ENCODE results near the gene NR4A3. TPM values are rescaled to one million over a fixed set of nuclear protein-coding genes. Genes with fewer than 3 reads are reported as not detected.
A peak's percentile ranks its signal among the peaks of the same experiment; 100 is the strongest.
"Not testable (repeated sequence)": the region's sequence is repeated elsewhere in the genome, so short reads cannot be mapped to it uniquely, and the experiment has no call there.

The NR4A3 gene
- total and polyA plus RNA-seq, 5 experiments from 2014 or later: 0.22 to 1.7 (median 0.47) TPM; not detected in 1

DNA sequence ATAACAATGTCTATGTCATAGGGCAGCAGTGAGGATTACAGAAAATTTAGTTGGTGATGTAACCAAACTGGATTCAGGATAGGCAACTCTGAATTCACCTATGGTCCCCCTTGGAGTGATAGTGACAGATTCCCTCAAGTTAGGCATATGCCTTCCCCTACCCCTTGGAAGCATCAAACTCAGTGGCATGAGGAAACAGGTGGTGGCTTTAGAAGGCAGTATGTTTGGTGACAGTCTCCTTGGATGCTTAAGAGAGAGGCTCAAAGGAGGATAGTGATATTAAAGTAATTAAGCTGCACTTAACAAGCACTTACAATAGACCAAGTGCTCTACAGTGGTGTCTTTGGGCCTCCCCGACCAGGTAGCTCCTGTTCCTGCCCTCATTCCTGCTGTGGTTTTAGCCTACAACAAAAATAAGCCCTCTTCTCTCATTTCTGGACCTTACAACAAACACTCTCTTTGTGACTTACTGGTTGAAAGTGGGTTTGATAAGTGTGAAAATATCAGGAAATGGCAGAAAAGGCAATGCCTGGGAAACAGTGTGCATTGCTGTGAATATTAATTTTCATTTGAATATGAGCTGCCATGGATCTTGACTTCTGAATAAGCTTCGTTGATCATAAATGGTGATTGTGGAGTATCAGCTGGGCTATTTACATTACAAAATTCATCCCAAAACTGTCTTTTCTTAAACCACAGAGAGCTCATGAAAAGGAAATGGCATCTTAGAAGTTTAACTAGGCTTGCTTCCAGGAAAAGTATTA, 29.2 kb downstream of the NR4A3 start:
- POLR2A ChIA-PET: no interaction called here
- no peak for ATAC-seq

DNA sequence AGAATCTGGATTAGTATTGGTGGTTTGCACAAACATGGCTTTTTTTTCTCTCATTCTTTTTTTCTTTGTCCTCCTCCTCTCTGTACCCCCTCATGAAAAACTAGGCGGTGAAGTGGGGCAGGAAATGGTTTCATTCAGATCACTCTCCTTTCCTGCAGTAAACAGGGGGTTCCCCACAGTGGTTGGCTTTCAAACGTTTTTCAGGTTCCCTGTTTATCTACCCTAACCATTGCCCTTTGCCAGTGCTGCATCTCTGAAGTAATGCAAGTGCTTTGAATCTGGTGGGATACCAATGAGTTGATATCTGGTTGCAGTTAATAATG, 29.8 kb downstream of the NR4A3 start:
- peak overlapping the region in 6 of 10 donors; percentile 9 to 72 (median 53) for H3K27ac Mint-ChIP-seq
- DNase-seq: peak in 8 of 10 donors; percentile 22 to 54 (median 35)
- H3K4me1 Mint-ChIP-seq: peaks cover 18 to 33% (median 29%) of the 10 kb centered on the region in 4 donors
- POLR2A ChIA-PET: no interaction called here
- H3K9me3 Mint-ChIP-seq: peaks cover 0 to 5% (median 0%) of the 10 kb centered on the region in 9 donors
- ATAC-seq: peak; percentile 68 to 99
- H3K27me3 Mint-ChIP-seq: no peaks in the 10 kb centered on the region
- H3K4me3 Mint-ChIP-seq: peak overlapping the region in 8 of 10 donors; percentile 8 to 76 (median 42)
- peaks cover 0 to 3% (median 0%) of the 10 kb centered on the region in 3 donors for H3K36me3 Mint-ChIP-seq

More for the DNA sequence above, 29.2 kb downstream of the NR4A3 start:
- no peak for DNase-seq
- peaks cover 0 to 5% (median 0%) of the 10 kb centered on the region in 9 donors for H3K9me3 Mint-ChIP-seq
- peak overlapping the region in 6 of 10 donors; percentile 5 to 72 (median 52) for H3K27ac Mint-ChIP-seq
- no peaks in the 10 kb centered on the region for H3K27me3 Mint-ChIP-seq
- peak overlapping the region in 8 of 10 donors; percentile 23 to 76 (median 49) for H3K4me3 Mint-ChIP-seq
- peaks cover 0 to 3% (median 0%) of the 10 kb centered on the region in 3 donors for H3K36me3 Mint-ChIP-seq
- H3K4me1 Mint-ChIP-seq: peaks cover 18 to 33% (median 29%) of the 10 kb centered on the region in 4 donors

DNA sequence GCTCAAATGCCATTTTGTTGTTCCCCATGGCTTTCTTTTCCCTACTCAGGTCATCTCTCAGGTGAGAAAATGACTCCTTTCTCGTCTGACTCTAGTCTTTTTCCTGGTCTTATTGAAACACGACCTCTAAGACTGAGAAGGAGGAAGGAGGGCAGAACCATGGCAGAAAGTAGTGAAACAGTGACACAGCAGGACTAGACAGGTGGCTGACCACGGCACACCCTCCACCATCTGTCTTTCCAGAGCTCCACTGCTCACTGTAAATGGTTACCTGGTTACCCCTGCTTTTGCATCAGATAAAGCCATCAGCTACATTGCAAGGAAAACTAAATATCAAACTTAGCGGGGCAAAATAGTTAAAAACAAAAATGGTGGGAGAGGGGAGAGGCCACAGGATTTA, 30.9 kb downstream of the NR4A3 start:
- Mint-ChIP-seq H3K4me3 (no peak overlapping the region), H3K36me3 (peaks cover 0 to 3% (median 0%) of the 10 kb centered on the region in 3 donors), H3K4me1 (peaks cover 18 to 33% (median 29%) of the 10 kb centered on the region in 4 donors), H3K9me3 (peaks cover 0 to 5% (median 0%) of the 10 kb centered on the region in 9 donors), H3K27ac (peak overlapping the region in 2 of 10 donors; percentile 8 to 21), H3K27me3 (no peaks in the 10 kb centered on the region)
- ATAC-seq (no peak), DNase-seq (no peak)
- POLR2A ChIA-PET: no interaction called here

DNA sequence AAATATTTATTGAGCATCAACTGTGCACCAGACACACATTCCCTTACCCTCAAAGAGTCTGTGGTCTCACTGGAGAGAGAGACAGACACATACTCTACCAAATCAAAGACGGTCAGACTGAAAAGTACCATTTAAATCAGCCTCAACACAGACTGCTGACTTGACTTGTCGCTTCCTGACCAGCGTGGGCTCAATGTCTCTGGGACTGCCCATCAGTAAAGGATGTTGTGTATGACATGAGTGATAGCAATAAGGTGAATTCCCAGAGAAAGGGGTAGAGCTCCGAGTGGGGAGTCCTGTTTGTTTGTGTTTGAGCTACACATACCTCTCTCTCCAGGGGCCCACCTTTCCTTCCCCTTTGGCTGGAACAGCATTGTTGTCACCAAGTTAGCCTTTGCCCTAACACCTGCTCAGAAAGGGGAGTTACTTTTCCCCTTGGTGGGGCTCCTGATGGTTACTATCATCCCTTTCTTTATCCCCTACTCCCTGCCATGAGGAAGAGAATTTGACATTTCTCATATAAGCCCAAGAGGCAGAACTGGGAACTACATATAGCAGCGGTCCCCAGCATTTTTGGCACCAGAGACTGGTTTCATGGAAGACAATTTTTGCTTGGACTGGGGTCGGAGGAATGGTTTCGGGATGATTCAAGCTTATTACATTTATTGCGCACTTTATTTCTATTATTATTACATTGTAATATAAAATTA, 33.9 kb downstream of the NR4A3 start:
- ATAC-seq: no peak
- peaks cover 11 to 23% (median 18%) of the 10 kb centered on the region in 4 donors for H3K4me1 Mint-ChIP-seq
- H3K36me3 Mint-ChIP-seq: peaks cover 0 to 3% (median 0%) of the 10 kb centered on the region in 3 donors
- no peaks in the 10 kb centered on the region for H3K27me3 Mint-ChIP-seq
- POLR2A ChIA-PET: no interaction called here
- H3K4me3 Mint-ChIP-seq: no peak overlapping the region
- H3K27ac Mint-ChIP-seq: no peak overlapping the region
- peaks cover 0 to 5% (median 0%) of the 10 kb centered on the region in 9 donors for H3K9me3 Mint-ChIP-seq
- no peak for DNase-seq

DNA sequence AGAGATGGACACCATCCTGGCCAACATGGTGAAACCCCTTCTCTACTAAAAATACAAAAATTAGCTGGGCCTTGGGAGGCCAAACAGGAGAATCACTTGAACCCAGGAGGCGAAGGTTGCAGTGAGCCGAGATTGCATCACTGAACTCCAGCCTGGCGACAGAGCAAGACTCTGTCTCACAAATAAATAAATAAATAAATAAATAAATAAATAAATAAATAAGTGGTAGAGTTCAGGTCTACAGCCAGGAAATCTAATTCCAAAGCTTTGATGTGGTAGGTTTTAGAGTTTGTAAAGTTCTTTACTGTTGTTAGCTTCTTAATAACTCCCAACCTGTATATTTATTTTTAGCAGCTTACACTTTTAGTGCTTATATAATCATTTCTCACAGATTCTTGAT, 35.9 kb downstream of the NR4A3 start:
- ATAC-seq, POLR2A ChIA-PET, H3K36me3 Mint-ChIP-seq, H3K9me3 Mint-ChIP-seq, H3K27ac Mint-ChIP-seq, H3K4me1 Mint-ChIP-seq, DNase-seq, H3K27me3 Mint-ChIP-seq, H3K4me3 Mint-ChIP-seq: not testable (repeated sequence)

DNA sequence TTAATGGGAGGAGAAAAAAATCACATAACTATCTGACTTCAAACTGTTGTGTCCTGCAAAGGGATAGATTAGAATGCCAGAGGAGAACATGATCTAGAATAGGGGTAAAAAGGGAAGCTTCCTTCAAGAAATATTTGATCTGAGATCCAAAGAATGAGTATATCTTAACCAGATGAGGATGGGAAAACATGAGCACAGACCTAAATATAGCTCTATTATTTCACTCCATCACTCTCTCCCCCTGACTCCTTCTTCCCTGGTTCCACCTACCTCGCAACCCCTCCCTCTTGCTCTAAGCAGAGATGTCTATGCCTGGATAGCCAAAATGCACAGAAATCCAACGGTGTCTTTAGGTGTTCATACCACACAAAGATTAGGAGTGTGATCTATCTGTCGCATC, 36.4 kb downstream of the NR4A3 start:
- H3K4me1 Mint-ChIP-seq: no peaks in the 10 kb centered on the region
- POLR2A ChIA-PET: no interaction called here
- DNase-seq (no peak), ATAC-seq (no peak)
- no peak overlapping the region for H3K27ac Mint-ChIP-seq
- no peak overlapping the region for H3K4me3 Mint-ChIP-seq
- no peaks in the 10 kb centered on the region for H3K27me3 Mint-ChIP-seq
- peaks cover 0 to 5% (median 0%) of the 10 kb centered on the region in 3 donors for H3K36me3 Mint-ChIP-seq
- peaks cover 0 to 5% (median 0%) of the 10 kb centered on the region in 9 donors for H3K9me3 Mint-ChIP-seq

DNA sequence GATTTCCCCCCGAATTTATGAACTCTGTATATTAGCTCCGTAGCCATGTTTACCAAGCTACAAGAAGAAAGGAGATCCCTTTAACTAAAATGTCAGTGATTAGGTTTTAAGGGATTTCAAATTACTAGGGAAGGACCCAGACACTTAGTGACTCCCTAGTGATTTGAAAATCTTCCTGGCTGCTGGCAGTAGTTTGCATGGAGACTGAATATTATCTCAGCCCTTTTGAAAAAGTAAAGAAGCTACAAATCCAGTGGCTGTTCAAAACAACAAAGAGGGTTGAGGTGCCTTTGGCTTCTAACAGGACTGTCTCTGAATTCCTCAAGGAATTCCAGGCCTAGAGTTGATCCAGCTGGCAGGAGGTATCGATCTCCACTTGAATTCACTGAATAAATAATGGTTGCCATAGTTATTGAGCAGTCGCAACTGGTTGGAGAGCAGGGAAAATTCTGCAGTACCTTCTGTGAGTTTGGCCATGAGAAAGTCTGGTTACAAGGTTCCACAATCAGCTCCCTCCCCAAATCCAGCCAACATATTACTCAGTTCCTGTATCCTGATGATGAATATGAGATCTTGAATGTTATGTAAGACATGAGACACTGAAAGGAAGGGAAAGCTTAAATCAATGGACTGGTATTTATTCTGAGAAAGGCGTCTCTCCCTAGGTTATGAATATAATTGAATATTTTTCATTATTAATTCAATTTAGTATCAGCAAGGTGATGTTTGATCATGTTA, 37.7 kb downstream of the NR4A3 start:
- Mint-ChIP-seq H3K27ac (peak overlapping the region in 1 of 10 donors; percentile 24), H3K36me3 (peaks cover 0 to 5% (median 0%) of the 10 kb centered on the region in 3 donors), H3K4me1 (no peaks in the 10 kb centered on the region), H3K9me3 (peaks cover 0 to 5% (median 0%) of the 10 kb centered on the region in 9 donors), H3K27me3 (no peaks in the 10 kb centered on the region), H3K4me3 (no peak overlapping the region)
- no peak for ATAC-seq
- POLR2A ChIA-PET: no interaction called here
- DNase-seq: no peak

DNA sequence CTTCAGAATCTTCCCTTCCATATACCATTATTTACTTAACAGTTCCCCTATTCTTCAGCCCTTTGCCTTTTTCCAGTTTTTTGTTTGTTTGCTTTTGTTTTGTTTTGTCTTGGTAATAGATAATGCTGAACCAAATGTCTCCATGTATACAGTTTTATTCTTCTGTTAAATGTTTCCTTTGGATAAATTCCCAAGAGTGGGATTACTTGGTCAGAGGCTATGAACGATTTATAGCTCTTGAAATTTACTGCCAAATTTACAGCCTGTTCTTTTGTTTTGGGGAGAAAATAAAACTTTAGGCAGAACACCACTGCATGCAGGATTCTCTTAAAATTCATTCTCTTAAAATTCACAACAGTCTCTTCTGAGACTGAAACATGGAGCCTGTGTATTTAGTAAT, 38.6 kb downstream of the NR4A3 start:
- DNase-seq: no peak
- H3K36me3 Mint-ChIP-seq: peaks cover 0 to 2% (median 0%) of the 10 kb centered on the region in 3 donors
- H3K27ac Mint-ChIP-seq: no peak overlapping the region
- H3K4me1 Mint-ChIP-seq: no peaks in the 10 kb centered on the region
- POLR2A ChIA-PET: no interaction called here
- peaks cover 0 to under 1% (median 0%) of the 10 kb centered on the region in 9 donors for H3K9me3 Mint-ChIP-seq
- H3K4me3 Mint-ChIP-seq: no peak overlapping the region
- no peak for ATAC-seq
- H3K27me3 Mint-ChIP-seq: no peaks in the 10 kb centered on the region

DNA sequence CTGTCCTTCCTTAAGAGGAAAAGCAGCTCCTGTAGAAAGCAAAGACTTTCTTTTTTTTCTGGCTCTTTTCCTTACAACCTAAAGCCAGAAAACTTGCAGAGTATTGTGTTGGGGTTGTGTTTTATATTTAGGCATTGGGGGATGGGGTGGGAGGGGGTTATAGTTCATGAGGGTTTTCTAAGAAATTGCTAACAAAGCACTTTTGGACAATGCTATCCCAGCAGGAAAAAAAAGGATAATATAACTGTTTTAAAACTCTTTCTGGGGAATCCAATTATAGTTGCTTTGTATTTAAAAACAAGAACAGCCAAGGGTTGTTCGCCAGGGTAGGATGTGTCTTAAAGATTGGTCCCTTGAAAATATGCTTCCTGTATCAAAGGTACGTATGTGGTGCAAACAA, 42.3 kb downstream of the NR4A3 start:
- POLR2A ChIA-PET: no interaction called here
- Mint-ChIP-seq H3K4me3 (no peak overlapping the region), H3K27ac (no peak overlapping the region), H3K4me1 (no peaks in the 10 kb centered on the region), H3K9me3 (no peaks in the 10 kb centered on the region), H3K27me3 (no peaks in the 10 kb centered on the region), H3K36me3 (peaks cover 0 to 2% (median 0%) of the 10 kb centered on the region in 3 donors)
- DNase-seq (no peak), ATAC-seq (no peak)

DNA sequence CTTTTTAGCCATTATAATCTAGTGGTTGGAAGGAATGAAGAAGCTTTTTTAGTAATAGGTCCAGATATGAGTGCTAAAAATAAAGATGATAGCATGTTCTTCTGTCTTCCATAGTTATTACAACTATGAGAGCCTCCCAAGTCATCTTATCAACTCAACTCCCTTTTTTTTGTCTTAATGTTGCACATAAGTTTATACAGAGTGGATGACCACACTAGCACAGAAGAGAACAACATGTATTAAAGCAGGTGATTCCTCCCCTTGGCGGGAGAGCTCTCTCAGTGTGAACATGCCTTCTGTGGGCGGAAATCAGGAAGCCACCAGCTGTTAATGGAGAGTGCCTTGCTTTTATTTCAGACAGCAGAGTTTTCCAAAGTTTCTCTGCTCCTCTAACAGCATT, 44.7 kb downstream of the NR4A3 start:
- Mint-ChIP-seq H3K27me3 (no peaks in the 10 kb centered on the region), H3K4me3 (no peak overlapping the region), H3K4me1 (no peaks in the 10 kb centered on the region), H3K9me3 (no peaks in the 10 kb centered on the region), H3K27ac (no peak overlapping the region), H3K36me3 (peaks cover 0 to 2% (median 0%) of the 10 kb centered on the region in 3 donors)
- DNase-seq (no peak), ATAC-seq (no peak)
- POLR2A ChIA-PET: no interaction called here

DNA sequence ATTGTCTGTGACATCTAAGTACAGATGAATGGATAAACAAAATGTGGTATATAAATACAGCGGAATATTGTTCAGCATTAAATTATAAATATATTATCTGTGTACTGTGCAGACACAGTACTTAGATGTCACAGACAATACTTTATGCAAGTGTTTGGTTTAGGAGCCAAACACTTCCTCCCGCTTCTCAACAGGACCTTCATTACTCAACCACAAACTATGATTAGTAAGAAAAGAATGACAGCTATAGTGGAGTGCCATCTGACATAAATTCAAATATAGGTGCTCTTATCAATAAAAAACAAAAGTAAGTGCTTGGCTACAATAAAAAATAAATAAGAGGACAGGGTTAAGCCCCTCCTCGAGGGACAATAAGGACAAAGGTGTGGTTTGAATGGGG, 45.9 kb downstream of the NR4A3 start:
- Mint-ChIP-seq H3K36me3 (no peaks in the 10 kb centered on the region), H3K27ac (no peak overlapping the region), H3K4me3 (no peak overlapping the region), H3K27me3 (no peaks in the 10 kb centered on the region), H3K4me1 (no peaks in the 10 kb centered on the region), H3K9me3 (no peaks in the 10 kb centered on the region)
- POLR2A ChIA-PET: no interaction called here
- DNase-seq: no peak
- no peak for ATAC-seq

DNA sequence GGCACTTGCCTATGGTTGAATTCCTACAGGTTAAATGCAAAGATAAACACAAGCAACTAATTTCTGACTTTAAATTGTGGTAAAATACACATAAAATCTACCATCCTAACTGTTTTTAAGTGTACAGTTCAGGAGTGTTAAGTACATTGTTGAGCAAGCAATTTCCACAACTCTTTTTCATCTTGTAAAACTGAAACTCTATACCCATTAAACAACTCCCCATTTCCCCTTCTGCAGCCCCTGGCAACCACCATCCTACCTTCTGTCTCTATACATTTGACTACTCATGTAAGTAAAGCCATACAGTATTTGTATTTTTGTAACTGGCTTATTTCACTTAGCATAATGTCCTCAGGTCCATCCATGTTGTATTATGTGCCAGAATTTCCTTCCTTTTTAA, 46.3 kb downstream of the NR4A3 start:
- ATAC-seq (no peak), DNase-seq (no peak)
- Mint-ChIP-seq H3K4me1 (no peaks in the 10 kb centered on the region), H3K27ac (no peak overlapping the region), H3K27me3 (no peaks in the 10 kb centered on the region), H3K36me3 (no peaks in the 10 kb centered on the region), H3K4me3 (no peak overlapping the region), H3K9me3 (no peaks in the 10 kb centered on the region)
- POLR2A ChIA-PET: no interaction called here

DNA sequence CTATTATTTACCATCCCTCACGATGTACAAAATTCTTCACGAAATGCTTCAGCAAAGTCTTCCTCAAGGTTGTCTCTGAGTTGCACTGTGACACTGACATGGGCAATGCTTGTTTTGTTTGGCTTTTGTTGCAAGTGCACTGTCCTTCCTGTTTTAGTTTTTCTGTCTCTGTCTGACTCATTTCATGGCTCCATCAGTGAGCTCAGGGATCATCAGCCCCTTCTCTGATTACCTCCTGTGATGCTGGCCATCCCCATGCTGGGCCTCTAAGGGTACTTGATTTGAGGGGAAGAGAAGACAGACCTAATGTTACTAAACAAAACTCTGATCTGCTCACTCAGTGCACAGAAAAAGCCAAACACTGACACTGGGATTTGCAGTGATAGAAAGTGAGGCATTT, 47.2 kb downstream of the NR4A3 start:
- POLR2A ChIA-PET: no interaction called here
- Mint-ChIP-seq H3K36me3 (no peaks in the 10 kb centered on the region), H3K9me3 (no peaks in the 10 kb centered on the region), H3K27ac (no peak overlapping the region), H3K27me3 (no peaks in the 10 kb centered on the region), H3K4me3 (no peak overlapping the region), H3K4me1 (no peaks in the 10 kb centered on the region)
- DNase-seq (no peak), ATAC-seq (no peak)

Data from naive thymus-derived CD8-positive, alpha-beta T cell (primary cell).